ENCODE measurements around the gene CDC42EP5.
"Not testable (repeated sequence)": the region's sequence is repeated elsewhere in the genome, so short reads cannot be mapped to it uniquely, and the experiment has no call there.

The CDC42EP5 gene

DNA sequence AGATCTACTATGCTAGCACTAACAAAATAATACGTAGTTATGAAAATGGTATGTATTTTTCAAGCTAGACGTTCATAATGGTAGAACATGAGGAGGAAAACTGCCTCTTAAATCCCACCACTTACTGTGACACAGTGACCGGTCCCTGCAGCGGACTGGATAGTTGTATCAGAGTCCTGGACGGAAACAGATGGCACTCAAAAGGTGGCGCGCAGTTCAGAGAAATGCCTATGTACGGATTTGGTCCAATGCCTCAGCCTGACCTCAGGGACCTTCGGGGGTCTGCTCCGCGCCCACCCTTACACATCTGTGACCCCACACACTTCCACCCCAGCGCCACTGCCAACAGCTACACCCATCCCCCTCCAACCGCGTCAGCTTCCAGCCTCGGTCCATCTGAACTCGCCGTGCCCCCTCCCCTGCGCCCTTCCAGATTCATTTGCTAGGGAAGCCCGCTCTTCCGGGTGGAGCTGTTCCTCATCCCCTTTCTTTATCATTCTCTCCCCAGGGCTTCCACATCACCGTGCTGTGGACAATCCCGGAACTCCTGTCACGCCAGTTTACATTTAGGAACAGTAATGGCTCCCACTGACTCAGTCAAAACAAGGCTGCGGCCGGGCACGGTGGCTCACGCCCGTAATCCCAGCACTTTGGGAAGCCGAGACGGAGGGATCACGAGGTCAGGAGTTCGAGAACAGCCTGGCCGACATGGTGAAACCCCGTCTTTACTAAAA, 24.9 kb downstream of the CDC42EP5 start:
- peak; percentile 19 to 61 (median 60) for DNase-seq

DNA sequence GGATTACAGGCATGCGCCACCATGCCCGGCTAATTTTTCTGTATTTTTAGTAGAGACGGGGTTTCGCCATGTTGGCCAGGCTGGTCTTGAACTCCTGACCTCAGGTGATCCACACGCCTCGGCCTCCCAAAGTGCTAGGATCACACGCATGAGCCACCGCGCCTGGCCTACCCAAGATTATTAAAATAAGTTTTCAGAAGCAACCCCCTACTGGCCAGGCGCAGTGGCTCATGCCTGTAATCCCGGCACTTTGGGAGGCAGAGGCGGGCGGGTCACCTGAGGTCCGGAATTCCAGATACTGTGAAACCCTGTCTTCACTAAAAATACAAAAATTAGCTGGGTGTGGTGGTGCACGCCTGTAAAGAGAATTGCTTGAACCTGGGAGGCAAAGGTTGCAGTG, 26.7 kb downstream of the CDC42EP5 start:
- DNase-seq, result not testable (repeated sequence)

DNA sequence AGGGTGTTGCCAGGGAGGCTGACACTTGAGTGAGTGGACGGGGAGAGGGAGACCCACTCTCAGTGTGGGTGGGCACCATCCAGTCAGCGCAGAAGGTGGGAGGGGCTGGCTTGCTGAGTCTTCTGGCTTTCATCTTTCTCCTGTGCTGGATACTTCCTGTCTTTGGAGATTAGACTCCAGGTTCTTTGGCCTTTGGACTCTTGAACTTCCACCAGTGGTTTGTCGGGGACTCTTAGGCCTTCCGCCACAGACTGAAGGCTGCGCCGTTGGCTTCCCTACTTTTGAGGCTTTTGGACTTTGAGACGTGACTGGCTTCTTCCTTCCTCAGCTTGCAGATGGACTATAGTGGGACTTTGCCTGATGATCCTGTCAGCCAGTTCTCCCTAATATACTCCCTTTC, 28.4 kb downstream of the CDC42EP5 start:
- DNase-seq, result no peak

DNA sequence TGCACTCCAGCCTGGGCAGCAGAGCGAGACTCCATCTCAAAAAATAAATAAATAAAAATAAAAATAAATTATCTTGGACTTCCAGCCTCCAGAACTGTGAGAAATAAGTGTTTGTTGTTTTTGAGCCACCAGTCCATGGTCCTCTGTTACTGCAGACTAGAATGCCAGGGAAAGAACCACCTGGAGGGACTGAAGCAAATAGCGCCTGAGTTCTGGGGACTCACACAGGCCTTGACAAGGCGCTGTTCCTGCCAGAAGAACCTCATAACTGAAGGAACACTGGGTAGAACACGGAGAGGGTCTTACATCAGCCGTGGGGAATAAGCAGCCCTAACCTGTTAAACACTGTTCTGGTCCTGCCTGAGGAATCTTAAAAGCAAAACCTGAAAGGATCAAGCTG, 32.5 kb downstream of the CDC42EP5 start:
- DNase-seq, result no peak

DNA sequence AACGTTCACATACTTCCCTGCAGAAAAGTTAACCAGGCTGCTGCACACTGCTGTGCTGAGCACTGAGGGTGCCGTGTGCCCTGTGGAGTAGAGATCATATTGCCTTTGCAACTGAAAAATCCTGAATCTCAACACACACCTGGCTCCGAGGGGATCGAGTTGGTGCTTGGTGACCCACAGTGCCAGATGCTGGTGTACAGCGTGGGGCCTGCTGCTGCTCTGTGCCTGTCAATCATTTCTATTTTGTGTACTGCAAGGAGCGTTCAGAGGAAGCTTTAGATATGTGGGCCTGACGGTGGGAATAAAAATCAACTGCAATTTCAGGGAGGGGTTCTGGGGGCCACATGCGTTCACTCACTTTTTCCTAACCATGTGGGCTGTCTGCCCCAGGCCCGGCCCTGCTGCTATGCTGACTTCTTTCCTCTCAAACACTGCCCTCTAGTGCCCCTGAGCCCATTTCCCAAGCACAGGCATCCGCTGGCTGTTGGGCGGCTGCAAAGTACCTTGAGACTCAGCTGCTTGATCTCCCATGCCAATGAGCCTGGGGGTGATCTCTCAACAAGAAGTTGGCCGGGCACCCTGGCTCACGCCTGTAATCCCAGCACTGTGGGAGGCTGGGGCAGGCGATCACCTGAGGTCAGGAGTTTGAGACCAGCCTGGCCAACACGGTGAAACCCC, 33.8 kb downstream of the CDC42EP5 start:
- peak in 1 of 3 experiments; percentile 5 for DNase-seq

DNA sequence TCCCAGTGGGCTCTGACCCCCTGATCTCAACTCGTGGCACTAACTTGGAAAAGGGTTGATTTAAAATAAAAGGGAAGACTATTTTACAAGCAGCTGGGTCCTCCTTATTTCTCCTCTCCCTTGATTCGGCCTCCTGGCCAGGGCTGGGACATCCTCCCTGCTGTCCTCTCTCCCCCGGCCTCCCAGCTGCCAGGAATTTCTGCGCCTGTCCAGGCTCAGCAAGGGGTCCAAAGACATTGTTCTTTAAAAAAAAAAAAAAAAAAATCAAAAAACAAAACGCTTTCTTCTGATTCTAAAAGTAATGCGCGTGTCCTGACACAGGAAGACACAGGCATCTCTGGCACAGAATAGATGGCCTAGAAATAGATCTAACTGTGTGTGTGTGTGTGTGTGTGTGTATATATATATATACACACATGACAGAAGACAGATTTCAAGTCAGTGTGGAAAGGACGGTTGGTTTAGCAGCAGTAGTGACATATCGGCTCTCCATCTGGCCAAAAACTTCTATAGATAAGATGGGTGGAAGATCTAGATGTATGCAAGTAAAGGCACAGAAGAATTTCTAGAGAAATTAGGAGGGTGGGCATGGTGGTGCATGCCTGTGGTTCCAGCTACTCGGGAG, 36.4 kb downstream of the CDC42EP5 start:
- DNase-seq, result no peak

DNA sequence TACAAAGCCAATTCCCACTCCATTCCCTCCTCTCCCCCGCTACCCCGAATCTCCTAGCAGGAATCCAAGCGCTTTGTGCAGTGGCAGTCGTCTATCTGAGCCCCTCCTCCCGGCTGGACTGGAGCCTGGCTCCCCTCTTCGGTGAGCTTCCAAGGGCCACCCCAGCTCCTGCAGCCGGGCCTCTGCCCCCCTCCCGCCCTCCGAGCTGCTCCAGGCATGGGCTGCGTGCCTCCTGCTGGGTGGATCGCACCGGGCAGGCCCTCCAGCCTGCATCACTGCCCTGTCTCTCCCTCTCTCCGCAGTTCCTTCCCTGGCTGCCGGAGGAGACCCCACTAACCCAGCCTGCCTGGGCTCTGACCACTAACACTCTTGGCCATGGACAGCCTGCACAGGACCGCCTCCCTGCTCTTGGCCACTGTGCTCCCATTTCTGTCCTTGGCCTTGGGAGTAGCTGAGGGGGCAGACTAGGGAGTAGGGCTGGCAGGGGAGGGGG, 37.0 kb downstream of the CDC42EP5 start:
- no peak for DNase-seq

DNA sequence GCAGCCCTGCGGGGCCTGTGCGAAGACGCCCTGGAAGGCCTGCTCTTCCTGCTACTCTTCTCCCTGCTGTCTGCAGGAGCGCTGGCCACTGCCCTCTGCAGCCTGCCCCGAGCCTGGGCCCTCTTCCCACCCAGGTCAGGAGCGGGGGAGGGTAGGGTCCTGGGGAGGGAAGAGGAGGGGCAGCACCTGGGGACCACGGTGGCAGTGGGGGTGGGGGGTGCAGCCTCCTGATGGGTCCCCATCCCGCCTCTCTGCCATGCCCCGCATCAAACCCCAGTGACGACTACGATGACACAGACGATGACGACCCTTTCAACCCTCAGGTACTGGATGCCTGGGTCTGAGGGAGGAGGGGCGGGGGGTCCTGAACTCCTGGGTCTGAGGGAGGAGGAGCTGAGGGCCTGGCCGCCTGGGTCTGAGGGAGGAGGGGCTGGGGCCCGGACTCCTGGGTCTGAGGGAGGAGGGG, 37.5 kb downstream of the CDC42EP5 start:
- DNase-seq, result no peak

DNA sequence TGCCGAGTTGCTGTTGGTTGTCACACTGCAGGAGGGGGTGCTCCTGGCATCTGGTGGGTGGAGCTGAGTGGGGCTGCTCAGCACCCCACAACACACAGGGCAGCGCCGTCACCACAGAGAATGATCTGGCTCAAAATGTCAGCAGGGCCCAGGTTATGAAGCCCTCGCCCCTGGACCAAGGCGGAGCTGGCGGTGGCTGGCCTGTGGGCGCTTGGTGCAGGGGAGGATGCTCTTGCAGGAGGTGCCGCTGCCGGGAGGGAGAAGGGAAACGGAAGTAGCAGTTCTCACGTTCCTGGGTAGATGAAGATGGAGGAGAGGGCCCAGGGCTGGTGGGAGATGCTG, 38.3 kb downstream of the CDC42EP5 start:
- no peak for DNase-seq

DNA sequence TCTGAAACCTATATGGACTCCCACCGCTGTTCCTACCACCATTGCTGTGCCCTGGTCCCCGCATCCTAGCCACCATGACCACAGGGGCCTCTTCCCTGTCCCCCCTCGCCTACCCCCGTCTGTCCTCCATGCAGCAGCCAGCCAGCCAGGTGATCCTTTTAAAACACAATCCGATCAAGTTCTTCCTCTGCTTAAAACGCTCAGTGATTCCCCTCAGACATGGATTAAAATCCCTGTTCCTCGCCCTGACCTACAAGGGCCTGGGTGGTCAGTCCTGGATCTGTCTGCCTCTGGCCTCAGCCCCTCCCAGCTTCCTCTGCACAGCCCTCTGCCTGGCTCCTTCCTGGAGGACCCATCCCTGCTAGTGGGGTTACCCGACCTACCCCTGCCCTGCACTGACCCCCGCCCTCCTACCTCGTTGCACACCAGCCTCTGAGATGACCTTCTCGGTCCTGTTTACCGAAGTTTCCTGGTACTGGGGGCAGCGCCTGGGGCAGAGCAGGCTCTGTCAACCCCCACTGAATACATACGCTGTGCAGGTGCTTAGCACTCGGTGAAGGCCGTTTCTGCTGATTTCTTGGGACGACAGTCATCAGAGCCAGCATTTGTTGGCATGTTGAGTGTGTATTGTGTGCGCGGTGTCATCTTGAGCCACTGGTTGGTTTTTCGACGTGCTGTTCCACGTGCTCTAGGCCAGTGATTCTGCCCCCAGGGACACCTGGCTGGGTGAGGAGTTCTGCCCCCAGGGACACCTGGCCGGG, 38.8 kb downstream of the CDC42EP5 start:
- DNase-seq, result no peak

DNA sequence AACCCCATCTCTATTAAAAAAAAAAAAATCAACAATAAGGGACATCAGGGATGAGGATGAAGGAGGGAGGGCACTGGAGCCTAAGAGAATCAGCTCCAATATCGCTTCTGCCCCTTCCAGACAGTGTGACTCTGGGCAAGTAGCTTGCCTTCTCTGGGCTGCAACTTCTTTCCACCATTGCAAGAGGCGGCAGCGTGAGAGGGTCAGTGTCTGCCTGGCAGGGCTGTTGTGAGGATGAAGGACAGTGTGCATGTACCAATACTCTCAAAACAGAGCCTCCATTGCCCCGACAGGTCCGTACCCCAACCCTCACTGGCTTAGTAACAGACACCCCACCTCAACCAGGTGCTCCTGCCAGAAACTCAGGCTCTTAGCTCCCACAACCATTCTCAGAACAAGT, 39.4 kb downstream of the CDC42EP5 start:
- DNase-seq, result no peak

DNA sequence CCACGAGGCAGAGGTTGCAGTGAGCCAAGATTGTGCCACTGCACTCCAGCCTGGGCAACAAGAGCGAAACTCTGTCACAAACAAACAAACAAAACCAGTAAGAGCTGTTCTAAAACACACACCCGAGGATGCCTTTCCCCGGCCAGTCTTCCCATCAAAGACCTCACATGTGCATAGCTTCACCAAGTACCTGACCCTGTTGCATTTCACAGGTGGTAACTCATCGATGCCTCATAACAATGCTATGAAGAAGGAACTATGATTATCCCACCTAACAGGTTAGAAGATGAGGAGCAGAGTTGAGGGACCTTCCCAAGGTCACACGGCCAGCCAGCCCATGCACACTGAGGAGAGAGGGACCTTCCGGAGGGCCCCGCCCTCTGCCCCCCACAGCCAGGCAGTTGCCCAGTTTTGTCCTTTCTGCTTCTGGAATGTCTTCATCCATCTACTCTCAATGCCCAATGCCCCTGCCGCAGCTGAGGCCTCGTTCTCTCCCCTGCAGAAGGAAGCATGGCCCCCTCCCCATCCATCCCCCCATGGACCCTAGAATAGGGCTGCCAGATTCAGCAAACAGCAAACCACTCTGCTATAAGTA, 40.9 kb downstream of the CDC42EP5 start:
- no peak for DNase-seq

DNA sequence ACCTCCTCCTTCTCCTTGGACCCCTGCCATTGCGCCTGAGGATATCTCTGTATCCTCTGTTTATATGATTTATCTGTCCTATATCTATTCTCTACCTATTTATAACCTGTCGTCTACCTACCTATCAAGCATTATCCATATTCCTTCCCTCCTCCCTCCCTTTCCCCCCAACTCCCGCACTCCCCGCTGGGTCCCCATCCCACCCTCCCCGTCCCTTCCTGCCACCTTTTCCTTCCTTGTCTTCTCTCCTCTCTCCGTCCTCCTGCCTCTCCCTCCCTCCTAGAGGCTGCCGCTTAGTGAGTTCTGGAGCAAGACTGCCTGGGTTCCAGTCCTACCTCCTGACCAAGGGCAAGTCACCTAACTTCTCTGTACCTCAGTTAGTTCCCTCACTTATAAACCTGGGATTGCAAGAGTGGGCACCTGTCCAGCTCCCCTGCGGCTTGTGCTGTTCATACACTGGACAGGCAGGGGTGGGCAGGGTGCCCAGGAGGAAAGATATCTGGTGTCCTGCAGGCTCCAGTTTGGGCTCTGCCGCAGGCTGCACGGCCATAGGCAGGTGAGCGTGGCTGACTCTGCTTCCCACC, 41.7 kb downstream of the CDC42EP5 start:
- DNase-seq, result peak in 1 of 3 experiments; percentile 44

DNA sequence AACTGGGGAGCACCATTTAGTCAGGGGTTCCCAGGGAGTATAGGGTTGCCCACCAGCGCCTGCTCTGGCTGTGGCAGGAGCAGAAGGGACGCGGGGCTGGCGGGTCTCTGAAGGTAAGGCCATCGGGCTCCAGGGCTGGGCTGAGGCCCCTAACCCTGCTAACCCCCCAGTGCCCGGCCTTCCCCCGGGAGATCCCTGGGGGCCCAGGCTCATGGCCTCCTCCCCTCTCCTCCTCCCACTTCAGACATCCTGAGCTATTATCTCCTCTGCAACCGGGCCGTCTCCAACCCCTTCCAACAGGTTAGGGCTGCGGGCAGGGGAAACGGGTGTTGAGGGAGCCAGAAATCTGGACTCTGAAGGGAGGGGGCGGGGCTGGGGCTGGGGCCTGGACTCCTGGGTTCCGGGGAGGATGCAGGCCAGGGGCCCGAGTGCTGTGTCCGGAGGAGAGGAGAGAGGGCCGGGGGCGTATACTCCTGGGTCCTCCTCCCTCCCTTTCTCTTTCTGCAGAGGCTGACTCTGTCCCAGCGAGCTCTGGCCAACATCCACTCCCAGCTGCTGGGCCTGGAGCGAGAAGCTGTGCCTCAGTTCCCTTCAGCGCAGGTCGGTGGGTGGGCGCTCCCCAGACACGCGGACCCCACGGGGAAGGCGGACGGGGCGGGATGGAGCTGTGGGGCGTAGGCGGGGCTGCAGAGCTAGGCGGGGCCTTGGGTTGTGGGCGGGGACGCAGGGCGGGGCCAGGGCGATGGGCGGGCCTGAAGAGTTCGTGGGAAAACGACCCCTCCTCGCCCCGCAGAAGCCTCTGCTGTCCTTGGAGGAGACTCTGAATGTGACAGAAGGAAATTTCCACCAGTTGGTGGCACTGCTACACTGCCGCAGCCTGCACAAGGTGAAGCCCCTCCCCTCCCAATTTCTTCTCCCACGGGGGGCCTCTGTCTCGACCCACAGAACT, 42.5 kb downstream of the CDC42EP5 start:
- DNase-seq, result peak in 2 of 3 experiments; percentile 22 to 32

DNA sequence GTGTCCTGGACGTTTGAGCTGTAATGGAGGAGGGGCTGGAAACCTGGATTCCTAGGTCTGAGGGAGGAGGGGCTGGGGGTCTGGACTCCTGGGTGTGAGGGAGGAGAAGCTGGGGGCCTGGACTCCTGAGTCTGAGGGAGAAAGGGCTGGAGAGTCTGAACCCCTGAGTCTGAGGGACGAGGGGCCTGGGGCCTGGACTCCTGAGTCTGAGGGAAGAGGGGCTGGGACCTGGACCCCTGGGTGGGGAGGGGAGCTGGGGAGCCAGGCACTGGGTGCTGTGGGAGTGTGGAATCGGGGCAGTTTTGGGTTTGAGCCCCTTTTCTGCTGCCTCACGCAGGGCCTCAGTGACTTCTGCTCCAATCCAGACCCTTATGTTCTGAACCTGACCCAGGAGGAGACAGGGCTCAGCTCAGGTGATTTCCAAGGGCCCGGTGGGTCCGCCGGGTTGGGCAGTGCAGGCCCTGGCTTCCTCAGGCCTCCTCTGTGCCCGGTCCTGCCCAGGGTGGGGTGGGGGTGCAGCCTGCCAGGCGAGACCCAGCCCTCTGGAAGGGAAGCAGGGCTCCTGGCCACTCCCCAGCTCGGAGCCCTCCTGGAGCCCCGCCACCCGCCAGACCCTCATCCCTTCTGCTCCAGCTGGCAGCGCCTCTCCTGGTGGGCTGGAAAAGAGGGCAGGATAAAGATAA, 43.4 kb downstream of the CDC42EP5 start:
- DNase-seq, result no peak

DNA sequence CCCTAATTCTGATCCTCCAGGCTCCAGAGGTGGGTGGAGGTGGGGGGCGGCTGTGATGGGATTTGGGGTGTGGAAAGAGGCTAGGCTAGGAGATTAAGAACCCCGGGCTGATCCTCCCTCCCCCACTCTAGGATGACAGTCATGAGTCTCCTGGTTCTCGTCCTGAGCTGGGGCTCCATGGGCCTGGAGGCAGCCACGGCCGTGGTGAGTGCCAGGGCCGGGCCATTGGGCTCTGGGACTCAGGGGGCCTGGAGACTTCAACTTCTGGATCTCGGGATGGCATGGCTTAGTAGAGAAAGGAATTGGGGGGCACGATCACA, 44.0 kb downstream of the CDC42EP5 start:
- no peak for DNase-seq

DNA sequence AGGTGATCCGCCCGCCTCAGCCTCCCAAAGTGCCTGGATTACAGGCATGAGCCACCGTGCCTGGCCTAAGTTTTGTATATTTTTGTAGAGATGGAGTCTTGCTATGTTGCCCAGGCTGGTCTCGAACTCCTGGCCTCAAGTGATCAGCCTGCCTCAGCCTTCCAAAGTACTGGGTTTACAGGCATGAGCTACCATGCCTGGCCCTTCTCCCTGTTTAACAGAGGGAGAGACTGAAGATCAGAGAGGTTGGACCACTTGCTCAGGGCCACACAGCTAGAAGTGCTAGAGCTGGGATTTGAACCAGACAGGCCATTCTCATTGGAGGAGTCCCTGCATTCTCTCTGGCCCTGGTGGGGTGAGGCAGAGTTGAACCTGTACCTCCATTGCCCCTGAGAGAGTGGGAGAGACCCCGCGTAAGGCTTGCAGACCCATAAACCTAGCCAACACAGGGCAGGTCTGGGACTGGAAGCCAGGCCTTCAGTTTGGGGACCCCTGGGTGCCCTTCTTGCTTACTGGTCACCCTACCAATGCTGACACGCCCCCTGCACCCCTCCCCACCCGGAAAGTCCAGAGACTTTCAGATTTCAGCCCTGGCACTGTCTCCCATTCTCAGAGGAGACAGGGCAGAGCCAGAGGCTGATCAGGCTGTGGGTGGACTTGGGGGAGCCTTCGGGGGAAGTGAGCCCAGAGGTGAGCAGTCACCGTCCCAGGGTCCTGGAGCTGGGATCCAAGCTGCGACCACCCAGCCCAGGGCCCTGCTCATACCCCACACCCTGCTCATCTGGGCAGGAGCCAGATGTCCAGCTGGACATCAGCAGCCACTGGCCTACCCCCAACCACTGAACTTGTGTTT, 44.5 kb downstream of the CDC42EP5 start:
- no peak for DNase-seq

DNA sequence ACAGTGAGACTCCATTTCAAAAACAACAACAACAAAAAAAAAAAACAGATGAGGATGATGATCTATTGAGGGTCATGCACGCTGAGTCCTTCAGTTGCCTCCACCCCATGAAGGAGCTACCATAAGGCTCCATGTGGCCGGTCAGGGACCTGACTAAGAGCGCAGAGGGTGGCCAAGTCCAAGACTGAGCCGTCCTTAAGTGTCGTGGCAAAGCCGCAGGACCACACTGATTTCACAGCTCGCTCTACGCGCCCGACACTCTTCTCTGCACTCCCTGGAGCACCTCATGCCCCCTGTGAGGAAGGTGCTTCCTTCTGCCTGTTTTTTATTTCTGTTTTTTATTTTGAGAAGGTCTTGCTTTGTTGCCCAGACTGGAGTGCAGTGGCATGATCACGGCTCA, 45.5 kb downstream of the CDC42EP5 start:
- no peak for DNase-seq

DNA sequence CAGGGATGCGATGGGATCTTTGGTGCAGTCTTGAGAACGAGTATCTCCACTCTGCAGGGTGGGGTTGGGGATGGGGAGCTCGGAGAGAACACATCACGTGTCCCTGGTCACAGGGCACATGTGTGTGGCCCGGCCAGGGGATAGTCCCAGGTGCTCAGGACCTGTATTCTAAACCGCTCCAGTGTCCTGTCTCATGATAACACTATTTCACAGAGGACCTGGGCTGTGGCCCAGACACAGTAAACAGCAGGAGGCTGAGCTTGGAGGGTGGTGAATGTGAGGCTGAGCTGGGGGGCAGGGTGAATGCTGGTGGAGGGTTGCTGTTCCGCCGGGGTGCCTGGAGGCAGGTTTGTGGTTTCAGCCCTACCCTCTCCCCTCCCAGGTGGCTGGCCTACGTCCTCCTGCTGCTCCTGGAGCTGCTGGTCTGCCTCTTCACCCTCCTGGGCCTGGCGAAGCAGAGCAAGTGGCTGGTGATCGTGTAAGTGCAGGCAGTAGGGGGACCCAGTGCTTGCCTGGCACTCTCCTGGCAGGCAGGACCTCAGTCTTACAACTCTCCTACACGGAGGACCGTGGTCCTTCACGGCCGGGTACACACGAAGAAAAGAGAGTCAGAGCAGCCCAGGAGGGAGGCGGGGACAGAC, 46.7 kb downstream of the CDC42EP5 start:
- no peak for DNase-seq
